Trophoblast cell (in vitro differentiated cells and primary cell): ENCODE data around the gene GUK1.
A peak's percentile ranks its signal among the peaks of the same experiment; 100 is the strongest.
"Not testable (repeated sequence)": the region's sequence is repeated elsewhere in the genome, so short reads cannot be mapped to it uniquely, and the experiment has no call there.

Experiments used
- DNase-seq, 2 donors: peaks; one replicate each; pipeline ENCODE4 v3.0.0-alpha.2; 2016
- H2AFZ ChIP-seq: 2 replicates; pipeline ENCODE4 v1.6.1; 2013; ENCODE audit warnings: low read length, moderate library complexity, mild to moderate bottlenecking; ENCODE audit not compliant: insufficient read depth, poor library complexity
- H2AK5ac ChIP-seq: 2 replicates; pipeline ENCODE4 v1.6.1; 2013; ENCODE audit warnings: mild to moderate bottlenecking, low read length
- H2BK120ac ChIP-seq: 2 replicates; pipeline ENCODE4 v1.6.1; 2013; ENCODE audit warnings: low read length, mild to moderate bottlenecking, moderate library complexity; ENCODE audit not compliant: insufficient read depth, poor library complexity
- H2BK12ac ChIP-seq: 2 replicates; pipeline ENCODE4 v1.6.1; 2013; ENCODE audit warnings: mild to moderate bottlenecking, low read length, moderate library complexity
- H2BK5ac ChIP-seq: 2 replicates; pipeline ENCODE4 v1.6.1; 2013; ENCODE audit warnings: low read length, low read depth, moderate library complexity, mild to moderate bottlenecking; ENCODE audit not compliant: poor library complexity
- H3K14ac ChIP-seq: 2 replicates; pipeline ENCODE4 v1.6.1; 2013; ENCODE audit warnings: mild to moderate bottlenecking, low read length
- H3K18ac ChIP-seq: 2 replicates; pipeline ENCODE4 v1.6.1; 2013; ENCODE audit warnings: mild to moderate bottlenecking, low read length
- H3K23ac ChIP-seq: 2 replicates; pipeline ENCODE4 v1.6.1; 2013; ENCODE audit warnings: low read length
- H3K27ac ChIP-seq: 2 replicates; pipeline ENCODE4 v1.5.1; 2013; ENCODE audit warnings: low read depth, mild to moderate bottlenecking, inconsistent platforms, low read length, moderate library complexity
- H3K27me3 ChIP-seq: 2 replicates; pipeline ENCODE4 v1.6.1; 2013; ENCODE audit warnings: inconsistent platforms, mild to moderate bottlenecking, low read length, moderate library complexity; ENCODE audit not compliant: insufficient read depth
- H3K36me3 ChIP-seq, 2 experiments: 1 replicate in 1 of 2; 2 replicates in 1 of 2; pipeline ENCODE4 v1.6.1; 2013; ENCODE audit warnings: low read length in 2 of 2, mild to moderate bottlenecking in 2 of 2, moderate library complexity in 1 of 2; ENCODE audit not compliant: insufficient read depth in 2 of 2, control insufficient read depth in 1 of 2
- H3K4ac ChIP-seq: 2 replicates; pipeline ENCODE4 v1.6.1; 2013; ENCODE audit warnings: low read depth, mild to moderate bottlenecking, low read length, moderate library complexity
- H3K4me1 ChIP-seq, 2 experiments: 1 replicate in 1 of 2; 2 replicates in 1 of 2; pipeline ENCODE4 v1.6.1; 2013; ENCODE audit warnings: low read length in 2 of 2, mild to moderate bottlenecking in 2 of 2, moderate library complexity in 1 of 2; ENCODE audit not compliant: insufficient read depth in 2 of 2, control insufficient read depth in 1 of 2
- H3K4me2 ChIP-seq: 2 replicates; pipeline ENCODE4 v1.6.1; 2013; ENCODE audit warnings: inconsistent platforms, mild to moderate bottlenecking, low read length, moderate library complexity
- H3K4me3 ChIP-seq: 2 replicates; pipeline ENCODE4 v1.5.1; 2013; ENCODE audit warnings: mild to moderate bottlenecking, low read depth, low read length, inconsistent platforms
- H3K79me1 ChIP-seq: one replicate; pipeline ENCODE4 v1.6.1; 2013; ENCODE audit warnings: low read length
- H3K79me2 ChIP-seq: 2 replicates; pipeline ENCODE4 v1.6.1; 2013; ENCODE audit warnings: low read length, mild to moderate bottlenecking; ENCODE audit not compliant: control insufficient read depth, insufficient read depth, poor library complexity
- H3K9ac ChIP-seq: 2 replicates; pipeline ENCODE4 v1.6.1; 2013; ENCODE audit warnings: mild to moderate bottlenecking, low read length
- H3K9me3 ChIP-seq: 2 replicates; pipeline ENCODE4 v1.6.1; 2013; ENCODE audit warnings: low read depth, mild to moderate bottlenecking, control low read depth, inconsistent platforms, low read length; ENCODE audit not compliant: insufficient read depth
- H4K12ac ChIP-seq: 2 replicates; pipeline ENCODE4 v1.6.1; 2013; ENCODE audit warnings: low read depth, mild to moderate bottlenecking, low read length, moderate library complexity
- H4K8ac ChIP-seq: 2 replicates; pipeline ENCODE4 v1.6.1; 2013; ENCODE audit warnings: low read depth, mild to moderate bottlenecking, low read length, moderate library complexity
- H4K91ac ChIP-seq: one replicate; pipeline ENCODE4 v1.6.1; 2013; ENCODE audit warnings: low read depth, mild to moderate bottlenecking, low read length, moderate library complexity
- WGBS: extraction: QIAGEN DNeasy Blood & Tissue Kit; methylation state at CpG from one replicate; pipeline ENCODE4 v1.1.7; 2013; ENCODE audit warnings: missing lambda C conversion rate; ENCODE audit not compliant: insufficient read length, insufficient coverage; ENCODE audit errors: extremely low coverage; 5-methylcytosine and 5-hydroxymethylcytosine counted together

GUK1 gene

GRCh38 chr1:228170666-228171065 is 30.6 kb downstream of the GUK1 start:
- Histone ChIP-seq H3K79me1 (peaks cover 5% of the 10 kb centered on the region), H3K9ac (no peak overlapping the region), H2AK5ac (no peak overlapping the region), H3K18ac (no peak overlapping the region), H4K91ac (no peak overlapping the region), H3K4me3 (no peak overlapping the region), H2BK12ac (no peak overlapping the region), H2AFZ (no peak overlapping the region), H2BK120ac (no peak overlapping the region), H3K4me2 (no peak overlapping the region), H3K36me3 (peaks cover 0 to 3% of the 10 kb centered on the region in 2 experiments), H3K27ac (no peak overlapping the region), H3K9me3 (peaks cover 12% of the 10 kb centered on the region), H3K4ac (no peak overlapping the region), H3K23ac (peak overlapping the region; percentile 66), H4K12ac (no peak overlapping the region), H2BK5ac (no peak overlapping the region), H3K14ac (no peak overlapping the region), H3K79me2 (peaks cover 3% of the 10 kb centered on the region), H4K8ac (no peak overlapping the region), H3K27me3 (no peaks in the 10 kb centered on the region), H3K4me1 (peaks cover 5 to 10% of the 10 kb centered on the region in 2 experiments)
- no CpG with 5 or more reads among the region's 7 CpGs for WGBS
- no peak for DNase-seq

GRCh38 chr1:228171221-228171891 is 31.3 kb downstream of the GUK1 start:
- Histone ChIP-seq H3K23ac (no peak overlapping the region), H3K27ac (no peak overlapping the region)
- WGBS = no CpG with 5 or more reads among the region's 10 CpGs

GRCh38 chr1:228172591-228173527 is 32.8 kb downstream of the GUK1 start:
- H3K79me2 ChIP-seq = no peaks in the 10 kb centered on the region
- WGBS = no CpG with 5 or more reads among the region's 21 CpGs

More at GRCh38 chr1:228171221-228171891, 31.3 kb downstream of the GUK1 start:
- H2AFZ ChIP-seq = no peak overlapping the region
- H2AK5ac ChIP-seq = no peak overlapping the region
- peaks cover 12% of the 10 kb centered on the region for H3K9me3 ChIP-seq
- no peak overlapping the region for H2BK5ac ChIP-seq
- no peak overlapping the region for H4K12ac ChIP-seq
- H3K79me1 ChIP-seq = peaks cover under 1% of the 10 kb centered on the region
- H4K91ac ChIP-seq = no peak overlapping the region
- no peaks in the 10 kb centered on the region for H3K79me2 ChIP-seq
- H3K4me2 ChIP-seq = no peak overlapping the region
- H3K4me3 ChIP-seq = no peak overlapping the region
- H4K8ac ChIP-seq = no peak overlapping the region
- DNase-seq = no peak
- H3K4ac ChIP-seq = no peak overlapping the region
- H2BK12ac ChIP-seq = no peak overlapping the region
- no peak overlapping the region for H2BK120ac ChIP-seq
- no peak overlapping the region for H3K9ac ChIP-seq
- H3K18ac ChIP-seq = no peak overlapping the region
- no peak overlapping the region for H3K14ac ChIP-seq
- peaks cover 4 to 9% of the 10 kb centered on the region in 2 experiments for H3K4me1 ChIP-seq
- H3K27me3 ChIP-seq = no peaks in the 10 kb centered on the region
- peaks cover 0 to 3% of the 10 kb centered on the region in 2 experiments for H3K36me3 ChIP-seq

GRCh38 chr1:228173528-228174481 is 33.7 kb downstream of the GUK1 start:
- not testable (repeated sequence) for H3K79me2 ChIP-seq, H4K8ac ChIP-seq, H3K4me2 ChIP-seq, H3K27ac ChIP-seq, H4K91ac ChIP-seq, H2BK120ac ChIP-seq, H3K18ac ChIP-seq, H3K14ac ChIP-seq, H3K79me1 ChIP-seq, H3K27me3 ChIP-seq, H3K23ac ChIP-seq, H2AK5ac ChIP-seq, H3K4ac ChIP-seq, H2AFZ ChIP-seq, H3K36me3 ChIP-seq, H2BK5ac ChIP-seq, H4K12ac ChIP-seq, H3K4me1 ChIP-seq, H2BK12ac ChIP-seq, H3K9ac ChIP-seq
- H3K4me3 ChIP-seq = peak overlapping the region; percentile 30
- peak; percentile 92 to 93 for DNase-seq
- WGBS = no CpG with 5 or more reads among the region's 69 CpGs
- H3K9me3 ChIP-seq = peaks cover 12% of the 10 kb centered on the region

More at GRCh38 chr1:228172591-228173527, 32.8 kb downstream of the GUK1 start:
- H3K79me1 ChIP-seq = no peaks in the 10 kb centered on the region
- H3K4ac ChIP-seq = no peak overlapping the region
- H3K4me2 ChIP-seq = no peak overlapping the region
- no peak overlapping the region for H3K27ac ChIP-seq
- H3K4me3 ChIP-seq = no peak overlapping the region
- no peak overlapping the region for H4K8ac ChIP-seq
- H2BK12ac ChIP-seq = no peak overlapping the region
- H3K14ac ChIP-seq = no peak overlapping the region
- H2AK5ac ChIP-seq = no peak overlapping the region
- no peak overlapping the region for H4K91ac ChIP-seq
- no peak overlapping the region for H3K23ac ChIP-seq
- no peak overlapping the region for H2BK120ac ChIP-seq
- H3K27me3 ChIP-seq = no peaks in the 10 kb centered on the region
- H2AFZ ChIP-seq = no peak overlapping the region
- no peak overlapping the region for H3K9ac ChIP-seq
- no peak for DNase-seq
- H3K36me3 ChIP-seq = peaks cover 0 to 3% of the 10 kb centered on the region in 2 experiments
- no peak overlapping the region for H4K12ac ChIP-seq
- H3K4me1 ChIP-seq = peaks cover 0 to 5% of the 10 kb centered on the region in 2 experiments
- no peak overlapping the region for H3K18ac ChIP-seq
- H2BK5ac ChIP-seq = no peak overlapping the region
- H3K9me3 ChIP-seq = peaks cover 12% of the 10 kb centered on the region
